ENCODE measurements around the gene PLPPR5. TPM values are rescaled to one million over a fixed set of nuclear protein-coding genes. Genes with fewer than 3 reads are reported as not detected.

PLPPR5 gene
- total RNA-seq, 4 donors from 2014 or later: 0.17 TPM; not detected in 2

- no peaks in the 10 kb centered on the region for H3K4me1 ChIP-seq
These were observed 67.3 kb downstream of the PLPPR5 start for GRCh38 chr1:98937347-98937746.

GRCh38 chr1:98932184-98932583, 72.5 kb downstream of the PLPPR5 start:
- no peaks in the 10 kb centered on the region for H3K9me3 ChIP-seq
- no peaks in the 10 kb centered on the region for H3K27me3 ChIP-seq
- no peaks in the 10 kb centered on the region for H3K4me1 ChIP-seq
- DNase-seq (ENCODE audit: extremely low spot score): no peak
- intact Hi-C loops (cut with DNase I): no loop called here
- H3K4me3 ChIP-seq: no peak overlapping the region
- no peak for TF ChIP-seq CTCF (IDR thresholded peaks at IDR 0.05)
- TF ChIP-seq POLR2AphosphoS5 (IDR thresholded peaks at IDR 0.05): no peak
- no peak for TF ChIP-seq POLR2A (IDR thresholded peaks at IDR 0.05; ENCODE audit: low read depth)
- no peak for TF ChIP-seq EP300 (IDR thresholded peaks at IDR 0.05)
- H3K27ac ChIP-seq (replicated peaks in 1 of 4): no peak overlapping the region
- no peaks in the 10 kb centered on the region for H3K36me3 ChIP-seq
- WGBS: 61% methylated on average over 5 of the region's 5 CpGs

More at GRCh38 chr1:98937347-98937746, 67.3 kb downstream of the PLPPR5 start:
- Histone ChIP-seq H3K36me3 (no peaks in the 10 kb centered on the region), H3K27ac (replicated peaks in 1 of 4) (no peak overlapping the region), H3K9me3 (no peaks in the 10 kb centered on the region), H3K4me3 (no peak overlapping the region), H3K27me3 (no peaks in the 10 kb centered on the region)
- DNase-seq (ENCODE audit: extremely low spot score): no peak
- intact Hi-C loops (cut with DNase I): no loop called here
- TF ChIP-seq POLR2AphosphoS5 (IDR thresholded peaks at IDR 0.05) (no peak), CTCF (IDR thresholded peaks at IDR 0.05) (no peak), EP300 (IDR thresholded peaks at IDR 0.05) (no peak), POLR2A (IDR thresholded peaks at IDR 0.05; ENCODE audit: low read depth) (no peak)

GRCh38 chr1:98931128-98931835, 73.4 kb downstream of the PLPPR5 start:
- intact Hi-C loops (cut with DNase I): no loop called here
- Histone ChIP-seq H3K27ac (replicated peaks in 1 of 4) (no peak overlapping the region), H3K4me3 (no peak overlapping the region), H3K27me3 (no peaks in the 10 kb centered on the region), H3K9me3 (no peaks in the 10 kb centered on the region), H3K36me3 (no peaks in the 10 kb centered on the region), H3K4me1 (no peaks in the 10 kb centered on the region)
- TF ChIP-seq CTCF (IDR thresholded peaks at IDR 0.05) (no peak), POLR2AphosphoS5 (IDR thresholded peaks at IDR 0.05) (no peak), POLR2A (IDR thresholded peaks at IDR 0.05; ENCODE audit: low read depth) (no peak), EP300 (IDR thresholded peaks at IDR 0.05) (no peak)
- no peak for DNase-seq (ENCODE audit: extremely low spot score)
- WGBS: 52% methylated on average over 8 of the region's 8 CpGs

- TF ChIP-seq POLR2A (IDR thresholded peaks at IDR 0.05; ENCODE audit: low read depth) (no peak), POLR2AphosphoS5 (IDR thresholded peaks at IDR 0.05) (no peak), EP300 (IDR thresholded peaks at IDR 0.05) (no peak), CTCF (IDR thresholded peaks at IDR 0.05) (no peak)
- no peaks in the 10 kb centered on the region for H3K9me3 ChIP-seq
- H3K36me3 ChIP-seq: no peaks in the 10 kb centered on the region
- 67% methylated on average over 1 of the region's 1 CpG for WGBS
- no peak overlapping the region for H3K27ac ChIP-seq (replicated peaks in 1 of 4)
- no peak for DNase-seq (ENCODE audit: extremely low spot score)
- intact Hi-C loops (cut with DNase I): no loop called here
- H3K4me3 ChIP-seq: no peak overlapping the region
- no peaks in the 10 kb centered on the region for H3K27me3 ChIP-seq
- no peaks in the 10 kb centered on the region for H3K4me1 ChIP-seq
These were observed 75.2 kb downstream of the PLPPR5 start for GRCh38 chr1:98929437-98929836.

- no peaks in the 10 kb centered on the region for H3K4me1 ChIP-seq
- no peaks in the 10 kb centered on the region for H3K36me3 ChIP-seq
- H3K9me3 ChIP-seq: no peaks in the 10 kb centered on the region
- H3K27ac ChIP-seq (replicated peaks in 1 of 4): no peak overlapping the region
- H3K27me3 ChIP-seq: no peaks in the 10 kb centered on the region
- intact Hi-C loops (cut with DNase I): no loop called here
- no peak for DNase-seq (ENCODE audit: extremely low spot score)
- no peak overlapping the region for H3K4me3 ChIP-seq
- WGBS: 81% methylated on average over 4 of the region's 4 CpGs
- TF ChIP-seq POLR2AphosphoS5 (IDR thresholded peaks at IDR 0.05) (no peak), EP300 (IDR thresholded peaks at IDR 0.05) (no peak), POLR2A (IDR thresholded peaks at IDR 0.05; ENCODE audit: low read depth) (no peak), CTCF (IDR thresholded peaks at IDR 0.05) (no peak)
These were observed 78.1 kb downstream of the PLPPR5 start for GRCh38 chr1:98926597-98926996.
